Activated CD4-positive, alpha-beta T cell treated with anti-CD3 and anti-CD28 coated beads, Interleukin-10, Interleukin-2, amounts not matched to agents 100 ng/mL and 50 ng/mL, durations not matched to agents 16 hours and 8 hours (primary cell): ENCODE results near the gene MOCS2.
A peak's percentile ranks its signal among the peaks of the same experiment; 100 is the strongest.
"Not testable (repeated sequence)": the region's sequence is repeated elsewhere in the genome, so short reads cannot be mapped to it uniquely, and the experiment has no call there.

Experiments
- DNase-seq: peaks from one replicate; pipeline ENCODE4 v3.0.0-alpha.2; 2020

The MOCS2 gene, protein sequence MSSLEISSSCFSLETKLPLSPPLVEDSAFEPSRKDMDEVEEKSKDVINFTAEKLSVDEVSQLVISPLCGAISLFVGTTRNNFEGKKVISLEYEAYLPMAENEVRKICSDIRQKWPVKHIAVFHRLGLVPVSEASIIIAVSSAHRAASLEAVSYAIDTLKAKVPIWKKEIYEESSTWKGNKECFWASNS

GRCh38 chr5:53109443-53110127 lies at the start of gene MOCS2:
Gene MOCS2, minus strand, starts transcription at chr5:53109757. Its CDS starts 2,583 bp downstream, at chr5:53107174.
- peak; percentile 95 for DNase-seq

DNA sequence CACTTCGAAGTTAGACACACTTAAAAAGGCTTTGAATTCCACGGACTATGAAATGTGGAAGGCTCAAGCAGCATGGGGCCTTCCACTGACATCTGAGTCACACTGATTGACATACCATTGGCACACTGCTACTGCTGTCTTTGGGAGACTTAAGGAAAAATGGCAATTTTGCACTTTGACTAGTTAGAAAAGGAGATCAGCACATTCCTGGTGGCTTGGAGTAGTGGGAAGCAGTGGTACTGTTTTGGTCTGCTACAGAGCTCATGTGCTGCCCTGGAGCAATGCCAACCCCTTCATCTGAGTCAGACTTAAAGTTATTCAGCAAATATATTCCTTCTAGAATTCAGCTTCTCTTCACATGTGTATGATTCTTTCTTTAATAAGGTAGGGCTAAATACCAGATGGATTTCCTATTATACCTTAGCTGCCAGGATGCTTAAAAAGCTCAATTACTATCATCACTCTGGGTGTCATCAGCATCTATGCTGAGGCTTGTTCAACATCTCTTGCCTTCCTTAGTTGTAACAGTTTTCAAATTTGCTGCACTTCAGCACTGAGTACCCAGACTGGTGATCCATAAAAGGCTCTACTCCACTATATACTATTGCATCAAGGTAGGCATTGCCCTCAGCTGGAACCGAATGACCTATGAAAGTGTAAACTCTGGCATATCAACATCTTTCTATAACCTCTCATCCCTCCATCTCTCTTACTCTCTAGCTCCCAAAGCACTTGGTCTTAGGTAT lies 42.3 kb upstream of the MOCS2 start:
- DNase-seq, result no peak

GRCh38 chr5:53133020-53133419 lies 23.5 kb upstream of the MOCS2 start:
- no peak for DNase-seq

- no peak for DNase-seq
Observed at GRCh38 chr5:53130266-53130665, 20.7 kb upstream of the MOCS2 start.

- no peak for DNase-seq
Observed at GRCh38 chr5:53128481-53128880, 18.9 kb upstream of the MOCS2 start.

DNA sequence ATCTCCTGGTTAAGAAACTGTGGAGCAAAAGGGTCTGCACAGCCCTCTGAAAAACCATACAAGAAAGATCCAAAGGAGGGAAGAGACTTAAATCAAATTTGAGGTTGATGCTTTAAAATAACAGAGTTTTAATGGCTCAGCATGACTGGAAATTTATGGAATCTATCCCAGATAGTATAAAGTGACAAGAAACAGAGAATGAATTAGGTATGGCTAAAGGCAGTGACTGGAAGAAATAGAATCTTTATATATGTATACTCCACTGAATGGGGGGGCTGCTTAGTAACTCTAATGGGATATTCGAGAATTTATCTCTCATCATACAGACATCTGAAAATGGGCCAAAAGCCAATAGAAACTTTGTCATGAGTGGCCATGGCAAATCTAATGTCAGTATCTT lies 17.6 kb upstream of the MOCS2 start:
- no peak for DNase-seq

GRCh38 chr5:53126521-53126920 lies 17.0 kb upstream of the MOCS2 start:
- no peak for DNase-seq

GRCh38 chr5:53123702-53124101 lies 14.1 kb upstream of the MOCS2 start:
- no peak for DNase-seq

- DNase-seq, result no peak
Observed at GRCh38 chr5:53120165-53120564, 10.6 kb upstream of the MOCS2 start.

DNA sequence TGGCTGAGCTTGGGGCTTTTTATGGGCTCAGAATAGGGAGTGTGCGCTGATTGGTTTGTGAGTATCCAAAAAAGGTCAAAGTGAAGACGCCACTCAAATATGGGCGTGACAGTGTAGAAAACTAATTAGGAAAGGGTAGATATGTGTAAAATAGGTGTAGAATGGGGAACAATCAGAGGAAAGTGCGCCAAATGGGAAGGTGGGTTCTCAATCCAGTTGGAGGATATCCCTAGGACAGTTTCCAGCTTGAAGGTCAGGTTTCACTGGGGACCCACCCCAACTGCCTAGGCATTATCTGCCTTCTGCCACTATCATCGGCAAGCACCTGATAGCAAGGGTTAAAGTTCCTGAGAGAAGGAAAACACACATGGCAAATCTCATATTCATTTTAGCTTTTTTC lies 9.3 kb upstream of the MOCS2 start:
- DNase-seq, result no peak

GRCh38 chr5:53116597-53116996 lies 7.0 kb upstream of the MOCS2 start:
- DNase-seq, result no peak

GRCh38 chr5:53114988-53115387 lies 5.4 kb upstream of the MOCS2 start:
- peak; percentile 10 for DNase-seq

GRCh38 chr5:53113947-53114346 lies 4.4 kb upstream of the MOCS2 start:
- no peak for DNase-seq

- DNase-seq, result no peak
Observed at GRCh38 chr5:53112909-53113308, 3.4 kb upstream of the MOCS2 start.

DNA sequence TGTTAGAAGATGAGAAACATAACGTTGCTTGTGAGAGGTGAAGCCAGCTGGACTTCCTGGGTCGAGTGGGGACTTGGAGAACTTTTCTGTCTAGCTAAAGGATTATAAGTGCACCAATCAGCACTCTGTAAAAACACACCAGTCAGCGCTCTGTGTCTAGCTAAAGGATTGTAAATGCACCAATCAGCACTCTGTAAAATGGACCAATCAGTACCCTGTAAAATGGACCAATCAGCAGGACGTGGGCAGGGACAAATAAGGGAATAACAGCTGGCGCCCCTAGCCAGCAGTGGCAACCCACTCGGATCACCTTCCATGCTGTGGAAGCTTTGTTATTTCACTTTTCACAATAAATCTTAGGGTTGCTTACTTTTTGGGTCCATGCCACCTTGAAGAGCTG lies 2.8 kb upstream of the MOCS2 start:
- not testable (repeated sequence) for DNase-seq

- no peak for DNase-seq
Observed at GRCh38 chr5:53111139-53111538, 1.6 kb upstream of the MOCS2 start.

DNA sequence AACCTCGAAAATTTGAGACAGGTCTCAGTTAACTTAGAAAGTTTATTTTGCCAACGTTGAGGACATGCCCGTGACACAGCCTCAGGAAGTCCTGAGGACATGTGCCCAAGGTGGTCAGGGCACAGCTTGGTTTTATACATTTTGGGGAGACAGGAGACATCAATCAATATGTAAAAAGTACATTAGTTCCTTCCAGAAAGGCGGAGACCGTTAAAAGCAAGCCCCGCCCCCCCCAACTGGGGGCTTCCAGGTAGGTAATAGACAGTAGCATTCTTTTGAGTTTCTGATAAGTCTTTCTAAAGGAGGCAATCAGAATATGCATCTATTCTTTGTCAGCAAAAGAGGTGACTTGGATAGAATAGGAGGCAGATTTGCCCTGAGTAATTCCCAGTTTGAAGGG lies 599 bp upstream of the MOCS2 start:
- no peak for DNase-seq

DNA sequence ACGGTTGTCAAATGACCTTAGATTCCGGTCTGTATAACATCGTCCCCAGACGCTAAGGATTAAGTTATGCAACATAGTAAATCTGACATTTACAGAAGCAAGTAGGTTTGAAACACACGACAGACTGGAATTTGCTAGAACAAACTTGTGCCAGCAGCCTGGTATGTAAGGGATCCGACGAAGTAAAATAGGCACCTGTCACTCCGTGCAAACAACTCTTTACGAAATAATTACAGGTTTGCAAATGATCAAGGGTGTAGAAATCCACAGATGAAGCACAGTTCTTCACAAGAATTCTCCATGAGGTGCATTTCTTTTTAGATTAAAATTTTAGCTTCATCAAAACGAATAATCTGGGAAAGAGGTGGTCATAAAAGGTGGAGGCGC lies 508 bp downstream of the MOCS2 start:
- no peak for DNase-seq

GRCh38 chr5:53105611-53106300 lies 3.8 kb downstream of the MOCS2 start:
- DNase-seq, result no peak

- DNase-seq, result no peak
Observed at GRCh38 chr5:53100606-53101005, 9.0 kb downstream of the MOCS2 start.

GRCh38 chr5:53099546-53099945 lies 10.0 kb downstream of the MOCS2 start:
- no peak for DNase-seq

DNA sequence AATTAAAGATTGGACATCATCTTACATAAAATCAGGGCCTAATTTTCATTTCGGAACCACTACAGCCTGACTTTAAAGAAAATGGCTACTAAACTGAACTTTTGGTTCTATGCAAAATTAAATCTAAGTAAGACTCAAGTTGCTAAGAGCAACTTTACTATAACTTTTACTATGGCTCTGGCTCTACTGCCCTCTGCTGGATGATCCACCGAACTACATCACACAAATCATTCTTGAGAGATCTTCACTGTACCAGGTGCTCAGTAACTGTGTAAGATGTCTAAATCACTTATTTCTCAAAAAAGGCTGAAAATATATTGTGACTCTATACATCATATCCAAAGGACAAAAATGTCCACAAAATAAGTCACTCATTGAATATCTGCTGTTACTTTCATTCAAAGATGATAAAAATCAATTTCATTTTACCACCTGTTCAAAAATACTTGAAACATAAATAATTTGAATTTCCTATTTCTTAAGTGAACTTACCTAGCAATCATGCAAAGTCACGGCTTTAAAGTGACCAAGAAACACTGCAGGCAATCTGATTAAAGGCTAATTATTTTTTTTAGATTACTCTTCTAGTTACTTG lies 13.5 kb downstream of the MOCS2 start:
- DNase-seq, result peak; percentile 71

DNA sequence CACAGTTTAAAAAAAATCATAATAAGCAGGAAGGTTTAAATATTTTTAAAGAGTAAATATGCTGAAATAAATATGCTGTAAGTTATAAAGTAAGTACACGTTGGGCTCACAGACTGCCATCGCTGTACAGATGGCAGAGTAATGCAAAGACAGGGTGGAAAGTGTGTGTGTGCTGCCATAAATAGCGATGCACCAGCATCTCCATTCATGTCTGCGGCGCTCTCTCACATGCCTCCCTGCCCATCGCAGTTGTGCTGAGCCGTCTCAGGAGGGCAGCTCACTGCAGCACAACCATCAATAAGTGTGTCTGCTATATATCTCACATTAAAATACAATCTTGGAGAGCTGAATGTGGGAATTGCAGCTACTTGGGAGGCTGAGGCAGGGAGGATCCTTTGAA lies 14.3 kb downstream of the MOCS2 start:
- DNase-seq, result no peak
